GM18499 (cell line): ENCODE measurements around the gene KCNAB2.

ENCODE experiments used
- ATAC-seq: cut with Tn5 transposase; IDR thresholded peaks from one replicate; pipeline ENCODE4 v1.9.1; 2021; ENCODE audit warnings: moderate number of reproducible peaks; ENCODE audit not compliant: insufficient read depth, unreplicated experiment

Gene KCNAB2

DNA sequence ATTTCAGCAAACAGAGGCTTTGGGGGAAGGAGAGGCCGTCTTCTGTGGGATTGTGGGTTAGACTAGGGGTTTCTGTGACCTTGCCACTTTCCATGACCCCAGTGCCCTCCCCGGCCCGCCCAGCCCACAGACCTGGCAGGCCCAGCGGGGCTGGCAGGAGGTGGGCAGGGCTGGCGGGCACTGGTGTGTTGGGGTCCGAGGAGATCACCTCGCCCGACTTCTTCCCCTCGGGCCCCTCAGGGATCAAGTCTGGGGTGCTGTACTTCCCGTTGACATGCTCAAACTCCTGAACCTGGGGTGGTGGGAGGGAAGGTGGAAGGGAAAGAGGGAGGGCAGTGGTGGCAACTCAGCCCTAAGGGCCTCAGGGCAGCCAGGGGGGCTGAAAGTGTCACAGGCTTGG lies 78.1 kb downstream of the KCNAB2 start:
- ATAC-seq, result no peak

DNA sequence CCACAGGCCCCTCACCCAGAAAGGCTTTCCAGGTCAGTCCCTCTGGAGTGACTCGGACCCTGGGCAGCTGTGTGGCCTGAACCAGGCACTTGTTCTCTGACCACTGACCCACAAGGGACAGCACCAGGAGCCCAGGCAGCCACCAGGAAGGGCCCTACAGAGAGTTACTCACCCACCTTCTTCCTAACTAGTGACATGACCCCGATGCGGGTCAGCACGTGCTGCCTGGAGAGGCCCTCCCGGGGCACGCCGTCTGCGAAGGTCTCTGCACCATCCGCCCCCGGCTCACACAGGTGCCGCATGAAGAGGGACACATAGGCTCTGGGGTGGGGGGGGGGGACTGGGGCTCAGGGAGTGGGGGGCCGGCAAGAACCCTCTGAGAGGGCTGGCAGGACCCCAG lies 78.7 kb downstream of the KCNAB2 start:
- no peak for ATAC-seq

DNA sequence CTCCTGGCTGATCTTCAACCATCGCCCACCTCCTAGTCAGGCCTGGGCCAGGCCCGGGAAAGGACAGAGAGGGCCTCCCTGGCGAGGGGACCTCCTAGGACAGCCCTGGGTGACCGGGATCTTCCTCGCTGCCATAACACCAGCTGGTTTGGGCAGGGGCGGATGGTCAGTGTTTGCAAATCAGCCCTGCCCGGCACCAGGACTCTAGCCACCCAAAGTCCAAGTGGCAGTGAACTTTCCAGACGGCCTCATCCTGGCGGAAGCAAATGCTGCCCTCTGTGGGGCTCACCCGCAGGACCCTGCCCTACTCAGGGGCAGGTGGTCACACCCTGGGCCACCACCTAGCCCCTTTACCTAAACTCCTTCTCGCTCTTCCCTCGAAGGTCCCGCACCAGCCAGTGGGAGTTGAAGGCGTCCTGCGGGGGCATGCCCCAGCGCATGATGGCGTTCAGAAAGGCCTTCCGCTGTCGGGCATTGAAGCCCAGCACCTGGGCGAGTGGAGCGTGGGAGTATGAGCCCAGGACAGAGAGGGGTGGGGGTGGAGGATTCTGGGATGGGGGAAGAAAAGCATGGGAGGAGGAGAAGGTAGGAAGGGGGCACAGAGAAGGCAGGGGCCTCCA lies 79.2 kb downstream of the KCNAB2 start:
- no peak for ATAC-seq

DNA sequence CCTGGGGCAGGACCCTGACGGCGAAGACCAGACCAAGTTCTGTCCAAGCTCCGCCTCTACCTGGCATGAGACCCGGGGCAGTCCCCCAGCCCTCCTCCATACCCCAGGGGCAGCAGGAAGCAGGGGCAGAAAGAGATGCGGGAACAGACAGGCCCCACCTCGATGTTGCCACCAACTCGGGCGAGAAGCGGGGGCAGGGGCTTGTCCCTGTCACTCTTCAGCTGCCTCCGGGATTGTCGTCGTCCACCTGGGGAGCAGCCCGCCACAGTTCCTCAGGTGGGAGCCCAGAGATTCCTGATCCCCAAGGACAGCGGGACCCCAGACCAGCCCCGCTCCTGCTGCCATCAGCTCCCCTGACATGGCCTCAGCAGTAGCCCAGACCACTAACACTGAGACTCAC lies 79.7 kb downstream of the KCNAB2 start:
- ATAC-seq, result no peak

DNA sequence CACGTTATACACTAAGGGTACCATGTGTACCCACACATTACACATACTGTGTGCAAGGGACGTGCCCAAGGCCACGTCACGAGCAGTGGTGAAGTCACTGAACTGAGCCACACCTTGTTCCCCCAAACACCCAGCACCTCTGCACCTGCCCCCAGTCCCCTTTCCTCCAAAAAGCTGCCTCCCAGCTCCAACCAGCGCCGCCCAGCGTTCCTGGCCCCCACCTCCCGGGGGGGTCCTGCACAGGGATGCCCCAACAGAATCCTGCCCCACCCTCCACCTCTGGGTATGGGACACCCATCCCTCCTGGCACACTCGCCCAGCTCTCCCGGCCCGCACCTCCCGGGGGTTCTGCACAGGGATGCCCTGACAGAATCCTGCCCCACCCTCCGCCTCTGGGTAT lies 80.3 kb downstream of the KCNAB2 start:
- no peak for ATAC-seq

DNA sequence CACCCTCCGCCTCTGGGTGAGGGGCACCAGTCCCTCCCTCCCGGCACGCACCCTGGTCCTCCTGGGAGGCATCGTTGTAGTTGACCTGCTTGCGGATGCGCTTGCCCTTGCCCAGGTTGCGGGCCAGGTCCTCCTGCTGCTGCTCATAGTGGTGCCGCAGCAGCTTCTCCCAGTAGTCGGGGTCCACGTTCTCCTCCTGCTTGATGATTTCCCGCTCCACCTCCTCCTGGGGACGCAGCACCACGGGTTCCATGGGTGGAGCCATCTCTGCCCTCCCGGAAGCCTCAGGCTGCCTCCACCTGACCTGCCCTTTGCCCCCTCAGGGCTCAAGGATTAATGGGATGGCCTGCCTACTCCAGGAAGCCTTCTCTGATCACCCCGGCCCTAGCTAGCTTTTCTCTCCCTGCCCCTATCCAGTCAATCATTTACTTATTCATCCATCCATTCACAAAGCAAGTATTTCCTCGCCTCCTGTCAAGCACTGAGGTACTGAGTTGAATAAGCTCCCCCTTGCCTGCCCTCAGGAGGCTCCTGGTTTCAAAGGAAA lies 80.9 kb downstream of the KCNAB2 start:
- ATAC-seq, result no peak

DNA sequence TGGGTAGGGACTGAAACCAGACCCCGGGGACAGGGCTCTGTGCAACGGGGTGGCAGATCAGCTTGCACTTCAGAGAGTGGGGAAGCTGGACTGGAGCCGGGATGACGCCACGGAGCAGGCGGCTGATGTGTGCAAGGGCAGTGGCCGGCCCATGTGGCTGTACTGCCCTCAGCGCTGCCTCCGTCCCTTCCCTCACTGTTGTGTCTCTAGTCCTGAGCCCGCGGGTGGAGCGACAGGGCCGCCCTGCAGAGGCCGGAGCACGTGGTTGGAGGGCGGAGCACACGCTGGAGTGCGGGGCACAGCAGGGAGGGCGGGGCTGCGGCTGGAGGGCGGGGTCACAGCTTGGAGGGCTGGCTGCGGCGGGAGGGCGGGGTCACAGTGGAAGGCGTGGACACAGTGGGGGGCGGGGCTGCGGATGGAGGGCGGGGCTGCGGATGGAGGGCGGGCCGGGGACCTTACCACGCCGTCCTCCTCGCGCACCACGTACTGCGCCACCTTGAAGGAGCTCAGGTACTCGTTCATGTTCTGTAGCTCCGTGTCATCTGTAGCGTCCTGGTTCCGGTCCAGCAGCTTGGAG lies 82.0 kb downstream of the KCNAB2 start:
- ATAC-seq, result no peak

DNA sequence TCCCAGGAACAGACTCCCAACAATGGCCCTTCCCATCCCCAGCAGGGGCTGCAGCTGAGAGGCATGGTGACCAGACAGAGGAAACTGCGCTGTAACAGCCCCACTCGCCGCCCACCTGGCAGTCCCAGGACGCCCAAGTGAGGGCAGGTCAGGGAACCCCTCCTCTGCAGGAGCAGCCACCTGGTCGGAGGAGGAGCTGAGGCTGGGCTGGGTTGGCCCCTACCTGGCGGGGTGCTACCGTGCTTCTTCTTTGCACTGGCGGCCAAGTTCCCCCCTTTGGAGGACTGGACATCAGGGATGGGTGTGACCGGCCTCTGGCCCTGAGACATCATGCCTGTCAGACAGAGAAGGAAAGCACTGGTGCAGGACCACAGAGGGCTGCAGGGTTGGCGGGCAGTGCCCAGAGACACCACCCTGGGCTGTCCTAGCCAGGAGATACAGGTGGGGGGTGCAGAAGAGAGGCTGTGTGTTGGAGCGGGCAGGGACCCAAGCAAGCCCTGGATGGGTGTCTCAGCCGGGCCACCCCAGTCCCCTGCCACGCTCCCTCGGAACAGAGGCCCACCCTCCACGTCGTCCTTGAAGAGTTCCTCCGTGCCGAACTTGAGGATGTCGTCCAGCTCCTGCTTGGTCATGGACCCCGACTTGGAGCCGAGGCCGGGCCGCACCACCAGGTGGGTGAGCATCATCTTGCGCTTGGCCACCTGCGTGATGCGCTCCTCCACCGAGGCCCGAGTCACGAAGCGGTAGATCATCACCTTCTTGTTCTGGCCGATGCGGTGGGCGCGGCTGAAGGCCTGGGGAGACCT lies 82.8 kb downstream of the KCNAB2 start:
- ATAC-seq, result no peak

DNA sequence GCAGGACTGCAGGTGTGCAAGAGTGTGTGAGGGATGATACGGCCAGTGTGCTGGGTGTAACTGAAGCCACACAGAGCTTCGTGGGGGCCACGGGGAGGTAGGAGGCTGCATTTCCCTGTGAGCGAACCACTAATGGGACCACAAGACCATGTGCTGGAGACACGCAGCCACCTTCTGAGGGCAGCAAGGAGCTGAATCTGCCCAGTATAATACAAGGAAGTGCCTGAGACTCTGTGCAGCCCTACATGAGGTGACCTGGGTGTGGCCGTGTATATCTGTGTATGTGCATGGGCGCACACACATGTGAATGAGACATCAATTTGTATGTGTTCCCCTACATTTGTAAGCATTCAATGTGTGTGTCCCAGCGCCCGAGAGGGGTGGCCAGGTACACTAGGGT lies 83.6 kb downstream of the KCNAB2 start:
- ATAC-seq, result no peak

DNA sequence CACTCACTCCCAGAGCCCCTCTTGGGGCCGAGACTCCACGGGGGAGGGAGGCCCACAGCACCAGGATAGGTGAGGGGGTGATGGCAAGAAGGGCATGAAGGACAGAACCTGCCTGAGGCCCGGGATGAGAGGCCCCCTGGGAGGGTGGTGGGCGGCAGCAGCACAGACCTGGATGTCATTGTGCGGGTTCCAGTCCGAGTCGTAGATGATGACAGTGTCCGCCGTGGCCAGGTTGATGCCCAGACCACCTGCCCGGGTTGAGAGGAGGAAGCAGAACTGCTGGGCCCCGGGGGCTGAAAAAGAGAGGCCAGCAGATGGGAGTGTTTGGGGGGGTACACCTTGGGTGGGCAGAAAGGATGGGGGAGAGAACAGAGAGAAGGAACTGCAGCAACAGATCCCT lies 84.3 kb downstream of the KCNAB2 start:
- ATAC-seq, result no peak

DNA sequence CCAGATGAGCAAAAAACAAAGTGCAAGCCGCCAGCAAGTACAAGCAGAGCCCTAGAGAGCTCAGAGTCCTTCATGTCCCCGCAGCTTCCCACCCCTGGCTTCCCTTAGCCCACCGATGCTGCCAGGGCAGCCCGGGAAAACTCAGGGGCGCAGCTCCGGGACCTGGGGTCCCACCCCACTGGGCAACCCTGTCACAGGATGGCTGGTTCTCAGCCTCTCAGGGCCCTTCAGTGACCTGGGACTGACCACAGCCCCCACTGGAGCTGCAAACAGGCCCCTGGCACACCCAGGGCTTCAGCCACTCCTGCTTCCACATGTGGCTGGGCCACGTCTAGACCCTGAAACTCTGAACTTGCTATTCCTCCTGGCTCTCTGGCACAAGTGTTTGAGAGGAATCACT lies 84.9 kb downstream of the KCNAB2 start:
- no peak for ATAC-seq

DNA sequence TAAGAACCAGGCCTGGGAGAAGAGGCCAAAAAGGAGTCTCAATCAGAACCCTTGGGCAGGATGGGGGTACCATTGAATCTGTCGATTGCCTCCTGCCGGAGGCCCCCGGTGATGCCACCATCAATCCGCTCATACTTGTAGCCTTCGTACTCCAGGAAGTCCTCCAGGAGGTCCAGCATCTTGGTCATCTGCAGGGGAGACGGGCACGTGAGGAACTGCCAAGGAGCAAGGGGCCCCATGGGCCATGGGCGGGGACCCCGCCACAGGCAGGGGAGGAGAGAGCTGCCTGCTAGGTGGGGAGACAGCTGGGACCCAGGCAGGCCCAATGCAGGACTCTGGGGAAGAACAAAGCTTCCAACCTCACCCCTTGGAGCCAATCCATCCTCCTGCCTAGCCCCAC lies 85.9 kb downstream of the KCNAB2 start:
- ATAC-seq, result no peak

DNA sequence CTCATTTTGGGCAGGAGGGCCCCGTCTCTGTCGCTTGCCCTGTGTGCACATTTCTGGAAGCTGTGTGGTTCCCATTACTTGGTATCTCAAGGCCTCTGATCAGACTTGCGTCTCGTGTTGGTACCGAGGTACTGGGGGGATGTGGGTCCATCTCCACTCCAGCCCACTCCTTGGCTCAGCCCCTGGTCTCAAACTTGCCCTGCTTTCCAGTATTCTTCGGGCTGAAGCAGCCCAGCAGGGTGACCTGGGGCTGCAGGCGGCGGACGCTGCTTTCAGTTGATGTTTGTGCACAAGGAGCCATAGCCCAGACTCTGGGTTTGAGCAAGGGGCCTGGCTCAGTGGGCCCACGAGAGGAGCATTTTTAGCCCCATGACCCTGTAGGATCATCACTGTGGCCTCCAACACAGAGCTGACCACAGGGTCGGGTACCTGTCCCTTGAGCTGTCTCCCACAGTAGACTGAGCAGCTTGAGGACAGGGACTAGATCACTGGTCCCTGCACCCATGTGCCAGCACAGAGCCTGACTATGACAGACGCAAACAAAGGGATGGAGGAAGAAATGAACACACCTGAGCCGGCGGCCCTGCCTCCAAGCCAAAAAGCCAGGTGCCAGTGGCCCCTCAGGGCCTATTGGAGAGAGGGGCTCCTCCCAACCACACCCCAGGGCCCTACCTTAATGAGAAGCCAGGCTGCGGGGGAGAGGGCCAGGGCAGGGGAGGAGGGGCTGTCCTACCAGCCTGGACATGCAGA lies 87.6 kb downstream of the KCNAB2 start:
- ATAC-seq, result no peak

DNA sequence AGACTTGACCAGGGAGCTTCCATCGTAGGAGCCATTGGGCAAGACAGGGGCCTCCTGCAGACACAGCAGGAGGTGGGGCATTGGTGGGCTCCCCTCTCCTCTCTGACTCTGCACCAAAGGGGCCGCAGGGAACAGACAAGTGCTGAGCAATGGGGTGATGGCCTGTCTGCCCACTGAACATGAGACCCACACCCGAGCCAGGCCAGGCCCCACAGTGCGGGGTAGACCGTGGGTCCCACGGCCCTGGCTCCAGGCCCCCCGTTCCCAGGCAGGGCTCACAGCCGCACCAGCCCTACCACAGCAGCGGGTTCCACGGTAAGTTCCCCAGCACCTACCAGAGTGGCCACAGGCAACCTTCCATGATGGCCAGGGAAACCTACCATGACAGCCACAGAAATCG lies 88.5 kb downstream of the KCNAB2 start:
- no peak for ATAC-seq

DNA sequence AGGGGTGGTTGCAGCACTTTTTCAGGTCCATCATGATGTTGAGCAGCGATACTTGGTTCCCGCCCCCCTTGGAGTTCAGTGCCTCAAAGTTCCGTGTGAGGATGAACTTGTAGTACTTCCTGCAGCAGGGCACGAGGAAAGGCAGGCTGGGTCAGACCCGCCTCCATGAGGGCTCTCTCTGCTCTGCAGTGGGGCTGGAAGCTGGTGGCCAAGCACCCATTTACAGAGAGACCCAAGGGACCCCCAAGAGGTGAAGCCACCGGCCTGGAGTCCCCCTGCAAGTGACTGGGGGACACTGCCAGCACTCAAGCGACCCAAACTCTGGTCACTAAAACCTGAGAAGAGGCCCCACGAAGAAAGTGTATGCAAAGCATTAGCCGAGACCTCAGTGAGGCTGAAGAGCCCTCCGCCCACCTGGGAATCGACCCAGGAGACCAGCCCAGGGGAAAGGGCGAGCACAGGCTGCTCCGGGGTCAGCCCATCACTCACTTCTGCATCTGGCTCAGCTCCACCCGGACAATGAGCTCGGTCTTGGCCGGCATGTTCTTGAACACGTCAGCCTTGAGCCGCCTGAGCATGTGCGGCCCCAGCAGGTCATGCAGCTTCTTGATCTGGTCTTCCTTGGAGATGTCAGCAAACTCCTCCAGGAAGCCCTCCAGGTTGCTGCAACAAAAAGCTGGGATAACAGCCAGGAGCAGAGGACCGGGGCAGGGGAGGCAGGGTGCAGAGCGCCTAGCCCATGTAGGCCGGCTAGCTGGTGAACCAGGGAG lies 89.2 kb downstream of the KCNAB2 start:
- ATAC-seq, result no peak

DNA sequence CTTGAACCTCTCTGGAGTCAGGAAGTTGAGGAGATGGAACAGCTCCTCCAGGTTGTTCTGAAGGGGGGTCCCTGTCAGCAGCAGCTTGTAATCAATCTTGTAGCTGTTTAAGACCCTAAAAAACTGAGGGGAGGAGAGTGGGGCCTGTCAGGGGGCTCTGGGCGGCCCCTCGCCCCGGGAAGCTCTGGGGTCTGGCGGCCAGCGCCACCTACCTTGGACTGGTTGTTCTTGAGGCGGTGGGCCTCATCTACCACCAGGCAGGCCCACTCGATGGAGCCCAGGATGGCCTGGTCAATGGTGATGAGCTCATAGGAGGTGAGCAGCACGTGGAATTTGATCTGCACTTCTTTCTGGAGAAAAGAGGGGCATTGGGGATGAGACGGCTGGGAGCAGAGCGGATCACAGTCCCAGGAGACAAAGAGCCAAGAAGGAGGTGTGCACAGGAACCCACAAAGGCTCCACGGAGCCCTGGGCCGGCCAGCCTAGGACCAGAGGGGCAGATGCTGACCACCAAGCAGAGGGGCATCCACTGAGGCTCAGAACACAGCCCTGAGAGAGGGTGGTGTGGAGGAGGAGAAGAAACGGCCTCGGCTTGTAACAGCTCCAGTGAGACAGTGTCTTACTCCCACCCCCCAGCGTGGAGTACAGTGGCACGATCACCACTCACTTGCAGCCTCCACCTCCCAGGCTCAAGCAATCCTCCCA lies 91.0 kb downstream of the KCNAB2 start:
- no peak for ATAC-seq

DNA sequence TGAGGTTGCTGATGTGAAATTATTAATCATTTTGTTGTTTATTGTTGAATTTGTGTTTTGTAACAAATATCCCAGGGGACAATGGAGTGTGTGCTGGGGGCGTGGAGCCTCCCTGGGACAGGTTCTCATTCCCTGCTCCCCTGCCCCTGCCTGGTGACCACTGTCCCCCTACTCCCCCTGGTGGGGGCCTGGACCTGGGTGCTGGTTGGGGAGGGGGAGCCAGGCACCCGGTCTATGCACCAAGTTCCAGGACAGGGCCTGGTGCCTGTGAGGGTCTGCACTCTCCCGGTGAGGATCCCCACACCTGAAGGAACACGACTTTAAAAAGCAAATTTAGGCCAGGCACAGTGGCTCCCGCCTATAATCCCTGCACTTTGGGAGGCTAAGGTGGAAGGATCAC lies 92.1 kb downstream of the KCNAB2 start:
- no peak for ATAC-seq

DNA sequence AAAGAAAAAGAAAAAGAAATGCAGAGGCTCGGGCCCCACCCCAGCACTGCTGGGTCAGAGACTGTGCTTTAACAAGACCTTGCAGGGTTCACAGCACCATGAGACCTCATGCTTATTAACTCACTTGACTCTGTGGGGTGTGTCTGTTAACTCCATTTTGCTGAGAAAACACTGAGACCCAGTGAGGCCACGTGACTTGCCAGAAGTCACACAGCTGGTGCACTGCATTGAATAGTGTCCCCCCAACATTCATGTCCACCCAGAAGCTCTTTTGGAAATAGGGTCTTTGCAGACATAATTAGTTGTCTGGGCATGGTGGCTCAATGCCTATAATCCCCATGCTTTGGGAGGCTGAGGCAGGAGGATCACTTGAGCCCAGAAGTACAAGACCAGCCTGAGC lies 94.7 kb downstream of the KCNAB2 start:
- ATAC-seq, result no peak

DNA sequence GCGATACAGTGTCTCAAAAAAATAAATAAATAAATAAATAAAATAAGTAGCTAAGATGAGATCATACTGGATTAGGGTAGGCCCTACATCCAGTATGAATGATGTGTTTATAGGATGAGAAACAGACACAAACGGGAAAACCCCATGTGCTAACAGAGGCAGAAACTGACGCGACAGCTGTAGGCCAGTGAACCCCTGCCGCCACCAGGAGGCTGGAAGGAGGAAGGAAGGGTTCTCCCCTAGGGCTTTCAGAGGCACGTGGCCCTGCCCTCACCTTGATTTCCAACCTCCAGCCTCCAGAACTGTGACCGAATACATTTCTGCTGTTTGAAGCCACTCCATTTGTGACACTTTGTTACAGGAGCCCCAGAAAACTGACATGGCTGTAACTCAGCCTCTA lies 95.9 kb downstream of the KCNAB2 start:
- no peak for ATAC-seq
